ENCODE measurements around the gene ROR2.

GRCh38 chr9:91795598-91796241, 154.3 kb downstream of the ROR2 start:
- TF ChIP-seq EZH2 (IDR thresholded peaks at IDR 0.05; ENCODE audit: insufficient read depth, poor library complexity, severe bottlenecking) = no peak
- no peak for TF ChIP-seq EZH2phosphoT487 (IDR thresholded peaks at IDR 0.05; ENCODE audit: insufficient read depth, low read depth)

All from GM23248 (cell line).